GM21360 (cell line): ENCODE data around the gene DUSP10.

Source experiments
- ATAC-seq: cut with Tn5 transposase; IDR thresholded peaks from one replicate; pipeline ENCODE4 v1.9.1; 2021; ENCODE audit warnings: mild to moderate bottlenecking, moderate library complexity; ENCODE audit not compliant: unreplicated experiment

DUSP10 gene

DNA sequence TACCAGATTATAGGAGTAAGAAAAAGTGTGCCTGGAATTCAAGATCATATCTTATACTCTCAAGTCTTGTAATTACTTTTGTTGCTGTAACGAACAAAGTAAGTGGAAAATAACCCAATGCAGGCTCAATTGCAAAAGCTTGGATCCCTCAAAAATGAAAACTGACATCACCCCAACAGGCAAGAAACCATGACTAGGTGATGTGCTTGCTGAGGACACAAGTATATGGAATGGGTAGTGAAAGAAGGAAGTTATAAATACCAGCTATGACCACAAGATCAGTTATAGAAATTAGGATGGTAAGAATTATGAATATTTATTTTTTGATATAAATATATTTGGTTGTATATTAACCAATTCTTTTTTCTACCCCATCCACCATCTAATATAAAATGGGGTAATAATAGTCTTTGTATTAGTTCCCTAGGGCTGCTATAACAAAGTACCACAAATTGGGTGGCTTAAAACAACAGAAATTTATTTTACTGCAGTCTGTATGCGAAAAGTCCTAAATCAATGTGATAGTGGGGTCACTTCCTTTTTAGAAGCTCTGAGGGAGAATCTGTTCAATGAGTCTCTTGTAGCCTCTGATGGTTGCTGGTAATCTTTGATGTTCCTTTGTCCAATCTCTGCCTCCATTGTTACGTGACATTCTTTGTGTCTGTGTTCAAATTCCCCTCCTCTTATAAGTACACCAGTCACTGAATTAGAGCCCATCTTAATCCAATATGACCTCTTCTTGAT, 45.0 kb downstream of the DUSP10 start:
- ATAC-seq, result no peak

- no peak for ATAC-seq
These were observed 45.9 kb downstream of the DUSP10 start for GRCh38 chr1:221696027-221696426.

DNA sequence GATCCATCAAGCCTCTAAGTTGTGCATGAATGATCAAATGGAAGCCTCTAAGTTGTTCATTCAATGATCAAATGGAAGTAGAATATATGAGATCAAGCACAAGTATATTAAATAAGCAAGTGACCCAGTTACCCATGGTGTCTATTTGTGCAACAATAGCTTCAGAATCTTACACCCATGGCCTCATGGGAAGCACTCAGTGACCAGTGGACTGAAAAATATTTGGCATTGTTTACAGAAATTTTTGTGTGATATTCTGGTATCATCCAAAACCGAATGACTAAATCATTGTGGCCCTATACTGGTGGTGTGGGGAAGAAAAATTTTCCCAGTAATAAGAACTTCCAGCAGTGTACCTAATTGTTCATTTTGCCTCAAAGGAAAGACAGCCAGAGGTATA, 46.6 kb downstream of the DUSP10 start:
- no peak for ATAC-seq

GRCh38 chr1:221694109-221694508, 47.8 kb downstream of the DUSP10 start:
- no peak for ATAC-seq

DNA sequence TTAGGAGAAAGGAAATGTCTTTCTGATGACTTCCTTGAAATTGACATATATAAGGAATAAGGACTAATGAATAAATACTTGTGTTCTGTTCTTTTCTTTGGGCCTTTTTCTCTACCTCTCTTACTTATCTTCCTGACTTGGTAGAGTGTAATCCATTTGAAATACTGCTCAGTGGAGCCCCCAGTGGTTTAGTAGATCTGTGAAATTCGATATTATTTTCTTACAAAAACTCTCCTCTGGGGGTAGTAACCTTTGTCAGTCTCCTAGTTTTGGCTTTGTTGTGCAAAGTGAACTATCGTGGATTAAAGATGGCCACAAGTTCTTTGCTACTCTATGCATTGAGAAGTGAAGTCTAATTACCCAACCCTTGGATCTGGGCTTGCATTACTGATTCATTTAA, 48.8 kb downstream of the DUSP10 start:
- ATAC-seq, result no peak

DNA sequence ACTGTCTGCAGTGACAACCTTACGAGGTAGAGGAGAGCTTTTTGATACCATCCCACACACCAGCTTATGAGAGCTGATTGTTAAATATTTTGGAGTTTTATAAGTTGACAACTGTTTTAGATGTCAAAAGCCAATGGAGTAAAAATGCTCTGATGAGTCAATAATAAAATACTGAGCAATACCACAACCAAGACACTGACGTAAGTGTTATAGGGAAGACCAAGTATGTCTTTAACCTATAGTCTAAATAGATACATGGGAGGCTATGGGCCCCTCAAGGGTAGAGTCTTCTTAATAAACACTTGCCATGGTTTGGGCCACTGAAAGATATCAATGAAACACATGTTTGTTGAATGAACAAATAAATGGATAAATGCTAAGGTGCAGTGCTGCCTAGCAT, 49.2 kb downstream of the DUSP10 start:
- ATAC-seq, result no peak

GRCh38 chr1:221691261-221691660, 50.6 kb downstream of the DUSP10 start:
- no peak for ATAC-seq

GRCh38 chr1:221690858-221691257, 51.0 kb downstream of the DUSP10 start:
- no peak for ATAC-seq

DNA sequence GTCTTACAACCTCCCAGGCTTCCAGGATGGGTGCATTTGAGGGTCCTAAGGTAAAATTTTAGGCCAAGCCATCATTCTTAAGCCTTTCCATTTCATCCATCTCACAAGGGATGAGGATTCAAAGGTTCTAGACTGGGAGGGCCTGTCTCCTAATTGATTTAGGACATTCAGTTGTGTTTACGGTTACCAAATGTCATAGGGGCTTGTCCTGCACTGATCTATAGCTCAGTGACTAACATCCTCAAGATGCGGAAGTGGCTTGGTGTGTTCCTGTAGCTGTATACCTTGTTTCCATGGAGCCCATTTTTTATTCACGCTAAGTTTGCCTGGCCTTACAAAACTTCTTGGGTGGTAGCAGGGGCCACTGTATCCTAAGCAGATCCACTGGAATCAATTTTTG, 52.8 kb downstream of the DUSP10 start:
- ATAC-seq, result no peak

DNA sequence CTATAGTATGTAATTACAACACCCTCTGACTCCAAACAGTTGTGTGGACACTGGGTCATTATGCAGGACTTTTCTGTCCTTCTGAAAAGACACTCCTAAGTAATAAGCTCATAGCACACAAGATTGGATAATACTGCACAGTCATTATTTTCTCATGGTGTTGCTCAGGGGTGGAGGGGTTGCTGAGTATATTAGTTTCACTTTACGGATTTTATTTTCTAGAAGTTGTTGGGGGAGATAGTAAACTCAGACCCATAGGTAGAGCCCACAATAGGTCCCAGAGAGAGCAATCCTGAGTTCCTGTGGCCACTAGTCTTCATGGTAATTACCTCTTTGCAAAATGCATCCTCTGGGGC, 53.4 kb downstream of the DUSP10 start:
- no peak for ATAC-seq

DNA sequence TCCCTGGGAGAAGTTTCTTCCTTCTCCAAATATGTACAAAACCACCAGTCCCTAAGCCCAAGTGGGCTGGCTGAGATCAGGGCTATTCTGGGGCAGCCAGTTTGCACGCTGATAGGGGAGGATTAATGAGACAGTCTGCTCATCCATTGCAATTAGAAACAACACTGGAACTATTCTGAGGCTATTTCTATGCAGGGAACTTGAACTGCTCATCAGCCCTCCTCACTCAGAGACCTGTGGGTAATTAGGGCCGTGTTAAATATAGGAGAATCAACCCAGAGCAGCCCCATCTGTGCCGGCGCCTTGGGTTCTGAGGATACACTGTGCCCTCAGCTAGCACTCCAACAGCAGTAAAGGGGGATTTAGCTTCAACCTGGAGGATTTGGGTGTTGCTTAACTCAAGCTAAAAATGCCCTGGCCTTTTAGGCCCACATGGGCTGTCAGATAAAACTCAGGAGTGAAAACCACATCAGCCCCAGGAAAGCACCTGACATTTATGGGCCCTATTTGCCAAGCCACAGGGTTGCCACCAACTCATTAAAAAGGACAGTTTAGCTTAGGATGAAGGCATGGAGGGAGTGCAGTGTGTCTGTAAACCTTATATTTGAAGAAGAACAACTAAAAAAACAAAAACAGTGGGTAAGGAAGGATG, 53.9 kb downstream of the DUSP10 start:
- ATAC-seq, result no peak

GRCh38 chr1:221683681-221684080, 58.2 kb downstream of the DUSP10 start:
- ATAC-seq, result no peak

DNA sequence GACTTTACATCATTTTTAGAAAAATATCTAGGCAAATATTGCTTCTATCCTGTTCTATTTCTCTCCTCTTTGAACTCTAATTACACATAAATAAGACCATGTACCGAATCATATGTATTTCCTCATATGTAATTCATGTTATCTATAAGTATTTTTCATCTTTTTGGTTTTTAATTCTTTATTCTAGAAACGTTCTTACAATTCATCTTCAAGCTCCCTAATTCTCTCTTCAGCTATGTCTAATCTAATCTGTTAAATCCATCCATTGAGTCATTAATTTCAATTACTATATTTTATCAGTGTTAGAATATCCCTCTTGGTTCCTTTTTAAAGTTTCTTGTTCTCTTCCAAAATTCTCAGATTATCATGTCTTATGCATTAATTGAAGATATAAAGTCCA, 61.8 kb downstream of the DUSP10 start:
- ATAC-seq, result no peak

- no peak for ATAC-seq
These were observed 63.9 kb downstream of the DUSP10 start for GRCh38 chr1:221678014-221678413.

GRCh38 chr1:221675880-221676800, 65.7 kb downstream of the DUSP10 start:
- no peak for ATAC-seq

DNA sequence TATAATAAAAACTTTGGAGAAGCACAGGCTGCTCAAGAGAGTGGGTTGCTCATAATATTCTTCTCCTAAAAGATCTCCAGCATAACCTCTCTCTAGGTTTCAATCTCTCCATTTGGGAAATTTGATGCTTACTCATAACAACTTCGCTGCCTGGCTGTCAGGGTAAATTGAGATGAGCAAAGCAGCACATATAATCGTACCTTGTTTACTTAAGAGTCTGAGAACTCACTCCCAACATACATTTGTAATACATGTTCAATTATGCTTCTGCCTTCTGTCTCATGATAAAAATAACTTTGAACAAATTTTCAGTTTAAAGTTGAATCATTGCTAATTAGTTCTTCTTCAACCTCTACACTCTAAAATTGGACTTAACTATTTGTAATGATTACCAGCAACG, 68.9 kb downstream of the DUSP10 start:
- no peak for ATAC-seq

DNA sequence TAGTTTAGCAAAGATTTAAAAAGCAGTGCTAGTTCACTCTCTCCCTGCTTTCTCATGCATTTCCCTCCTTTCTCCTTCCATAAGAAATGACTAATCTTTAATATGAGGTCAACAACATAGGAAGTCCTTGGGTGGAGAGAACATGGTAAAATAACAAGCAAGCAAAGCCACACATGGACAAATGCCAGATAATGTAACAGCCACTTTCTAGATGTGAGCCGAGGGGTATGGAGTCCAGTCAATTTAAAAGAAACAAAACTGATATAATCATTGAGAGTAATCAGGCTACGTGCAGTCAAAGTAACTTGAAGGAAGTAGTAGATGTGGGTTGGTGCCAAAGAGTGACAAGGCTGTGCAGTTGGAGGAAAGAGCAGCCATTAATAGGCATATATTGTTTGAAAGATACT, 69.6 kb downstream of the DUSP10 start:
- no peak for ATAC-seq

DNA sequence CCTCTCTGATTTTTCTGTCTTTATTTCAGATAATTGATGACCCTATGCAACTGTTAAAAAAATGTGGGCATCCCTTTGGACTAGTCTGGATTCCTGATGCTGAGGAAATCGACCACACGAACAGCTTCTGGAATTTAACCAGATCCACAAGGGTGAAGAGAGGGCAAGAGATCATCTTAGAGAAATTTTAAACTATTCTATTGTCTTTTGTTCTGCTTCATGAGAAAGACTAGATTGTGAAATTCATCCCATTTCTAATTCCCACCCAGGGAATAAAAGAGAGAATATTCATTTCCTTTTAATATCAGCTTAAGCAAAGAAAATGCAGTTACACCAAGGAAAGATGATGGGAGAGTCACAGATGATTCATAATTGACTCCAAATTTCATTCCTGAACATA, 71.8 kb downstream of the DUSP10 start:
- no peak for ATAC-seq

GRCh38 chr1:221669441-221669840, 72.4 kb downstream of the DUSP10 start:
- no peak for ATAC-seq

- peak; percentile 97 for ATAC-seq
These were observed 74.4 kb downstream of the DUSP10 start for GRCh38 chr1:221667504-221667903.

DNA sequence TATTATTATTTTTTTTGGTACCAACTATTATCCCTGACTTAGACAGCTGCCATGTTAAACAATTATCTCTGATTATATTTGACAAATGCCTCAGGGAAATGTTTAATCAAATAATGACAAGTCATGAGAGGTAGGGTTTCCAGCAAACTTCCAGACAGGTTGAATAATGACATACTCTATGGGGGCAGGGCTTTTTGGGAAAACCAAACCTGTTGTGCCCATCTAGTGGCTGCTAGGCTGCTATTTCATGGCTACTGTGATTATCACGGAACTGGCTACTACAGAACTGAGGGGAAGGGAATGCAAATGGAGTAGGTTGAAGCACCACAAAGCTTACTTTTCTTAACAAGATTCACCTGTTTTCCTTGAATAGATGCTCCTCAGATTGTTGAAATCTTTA, 77.6 kb downstream of the DUSP10 start:
- no peak for ATAC-seq

DNA sequence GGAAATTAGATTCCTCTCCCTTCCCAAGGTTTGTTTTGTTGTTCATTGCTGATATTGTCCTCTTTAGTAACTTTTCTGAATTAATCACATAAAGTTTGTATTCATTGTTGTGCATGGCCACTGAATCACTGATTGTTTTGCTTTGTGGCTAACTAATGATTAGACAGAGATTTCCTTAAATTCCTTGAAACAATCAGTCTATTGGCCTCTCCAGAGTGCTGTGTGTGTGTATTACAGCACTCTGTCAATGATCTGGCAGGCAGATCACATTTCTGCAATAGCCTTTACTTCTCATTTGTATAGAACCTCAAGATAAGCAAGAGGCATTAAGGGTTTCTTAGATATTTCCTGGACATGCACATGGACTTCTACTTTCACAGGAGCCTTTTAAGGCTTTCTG, 78.6 kb downstream of the DUSP10 start:
- ATAC-seq, result no peak
